Stimulated activated effector memory CD8-positive, alpha-beta T cell treated with anti-CD3 and anti-CD28 coated beads, Interleukin-12 subunit alpha, Interleukin-12 subunit beta, amount 100 ng/mL, for 72 hours (primary cell): Measurements from ENCODE around the gene C19orf18.
"Not testable (repeated sequence)": the region's sequence is repeated elsewhere in the genome, so short reads cannot be mapped to it uniquely, and the experiment has no call there.

Experiments used
- ATAC-seq: fragments of 150-1000 bp; cut with Tn5 transposase; 2 replicates; pipeline ENCODE4 v1.10.0; 2021
- DNase-seq, 2 donors: peaks; one replicate each; pipeline ENCODE4 v3.0.0; 2021 to 2022; ENCODE audit warnings: low spot score in 2 of 2
- H3K27ac Mint-ChIP-seq: one replicate; pipeline ENCODE4 v1.8.0; 2022; ENCODE audit warnings: mild to moderate bottlenecking, mixed read lengths
- H3K36me3 Mint-ChIP-seq: one replicate; pipeline ENCODE4 v1.8.0; 2022; ENCODE audit warnings: mild to moderate bottlenecking, mixed read lengths
- H3K4me1 Mint-ChIP-seq: one replicate; pipeline ENCODE4 v1.8.0; 2022; ENCODE audit warnings: mixed read lengths
- H3K4me3 Mint-ChIP-seq: one replicate; pipeline ENCODE4 v1.8.0; 2022; ENCODE audit warnings: mild to moderate bottlenecking, mixed read lengths
- H3K9me3 Mint-ChIP-seq: one replicate; pipeline ENCODE4 v1.8.0; 2022; ENCODE audit warnings: mixed read lengths

The C19orf18 gene

GRCh38 chr19:57974434-57974833 lies at the start of gene C19orf18:
C19orf18 (minus strand) TSS chr19:57974534; CDS start chr19:57974432, 102 bp downstream.
- peaks cover 4% of the 10 kb centered on the region for H3K4me1 Mint-ChIP-seq
- no peak within 1 kb of the TSS for H3K27ac Mint-ChIP-seq
- ATAC-seq (no peak), DNase-seq (no peak)
- H3K9me3 Mint-ChIP-seq: peaks cover 37% of the 10 kb centered on the region
- H3K4me3 Mint-ChIP-seq: no peak within 1 kb of the TSS
- H3K36me3 Mint-ChIP-seq: peaks cover under 1% of the 10 kb centered on the region

- DNase-seq (no peak), ATAC-seq (no peak)
- Mint-ChIP-seq H3K27ac (no peak overlapping the region), H3K4me3 (no peak overlapping the region), H3K4me1 (no peaks in the 10 kb centered on the region), H3K9me3 (peaks cover 10% of the 10 kb centered on the region), H3K36me3 (no peaks in the 10 kb centered on the region)
Measured at GRCh38 chr19:58022283-58022660, 47.9 kb upstream of the C19orf18 start.

- DNase-seq (no peak), ATAC-seq (peak; percentile 71)
- Mint-ChIP-seq H3K9me3 (peaks cover 10% of the 10 kb centered on the region), H3K4me3 (no peak overlapping the region), H3K27ac (no peak overlapping the region), H3K36me3 (no peaks in the 10 kb centered on the region), H3K4me1 (no peaks in the 10 kb centered on the region)
Measured at GRCh38 chr19:58021541-58022282, 47.4 kb upstream of the C19orf18 start.

DNA sequence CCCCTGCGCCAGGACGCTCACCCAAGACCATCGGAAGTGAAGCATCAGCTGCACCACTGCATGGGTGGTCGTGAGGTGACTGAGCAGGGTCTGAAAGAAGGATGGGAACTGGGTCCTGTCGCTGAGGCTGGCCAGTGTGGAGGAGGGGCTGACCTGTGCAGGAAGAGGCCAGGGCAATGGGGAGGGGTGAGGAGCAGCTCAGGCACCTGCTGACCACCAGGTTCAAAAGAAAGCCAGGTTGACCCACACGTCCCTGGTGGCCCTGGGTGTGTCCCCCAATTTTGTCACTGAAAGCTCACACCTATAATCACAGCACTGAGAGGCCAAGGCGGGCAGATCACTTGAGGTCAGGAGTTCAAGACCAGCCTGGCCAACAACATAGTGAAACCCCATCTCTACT lies 45.8 kb upstream of the C19orf18 start:
- H3K27ac Mint-ChIP-seq: no peak overlapping the region
- peaks cover 11% of the 10 kb centered on the region for H3K9me3 Mint-ChIP-seq
- H3K4me3 Mint-ChIP-seq: no peak overlapping the region
- H3K4me1 Mint-ChIP-seq: no peaks in the 10 kb centered on the region
- no peak for DNase-seq
- H3K36me3 Mint-ChIP-seq: no peaks in the 10 kb centered on the region
- no peak for ATAC-seq

DNA sequence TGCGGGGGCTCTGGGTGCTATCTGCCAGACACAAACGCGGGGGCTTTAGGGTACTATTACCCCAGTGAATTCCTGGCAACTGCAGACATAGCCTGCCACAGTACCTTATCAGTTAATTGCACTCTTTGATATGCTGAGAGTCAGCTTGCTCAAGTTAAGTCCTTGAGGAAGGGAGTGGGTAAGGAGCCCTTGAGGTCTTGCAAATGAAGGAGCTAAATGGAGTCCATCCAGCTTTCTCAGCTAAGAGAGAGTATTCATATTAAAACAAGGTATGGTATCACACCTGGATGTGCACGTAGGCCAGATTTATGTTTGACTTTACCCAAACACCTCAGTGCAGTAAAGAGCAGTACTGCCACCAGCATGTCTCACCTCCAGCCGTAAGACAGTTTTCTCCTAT lies 39.8 kb upstream of the C19orf18 start:
- no peaks in the 10 kb centered on the region for H3K36me3 Mint-ChIP-seq
- no peak overlapping the region for H3K27ac Mint-ChIP-seq
- no peaks in the 10 kb centered on the region for H3K4me1 Mint-ChIP-seq
- no peak for ATAC-seq
- H3K9me3 Mint-ChIP-seq: peaks cover 16% of the 10 kb centered on the region
- no peak overlapping the region for H3K4me3 Mint-ChIP-seq
- no peak for DNase-seq

DNA sequence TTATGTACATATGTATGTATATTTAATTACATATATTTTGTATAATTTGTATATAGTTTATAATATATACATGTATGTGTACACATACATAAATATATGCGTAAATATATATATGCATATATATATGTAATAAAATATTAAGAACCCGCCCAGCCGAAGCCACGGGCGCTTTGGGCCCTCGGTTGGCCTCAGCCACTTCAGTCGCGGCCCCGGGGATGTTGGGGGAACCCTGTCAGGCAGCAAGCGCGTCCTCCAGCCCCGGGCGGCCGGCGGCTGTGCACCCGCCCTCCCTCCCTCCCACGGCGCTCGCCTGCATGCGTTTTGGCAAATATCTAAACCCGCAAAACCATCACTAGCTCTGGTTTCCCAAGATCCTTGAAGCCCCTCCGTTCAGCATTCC lies 36.2 kb upstream of the C19orf18 start:
- no peaks in the 10 kb centered on the region for H3K36me3 Mint-ChIP-seq
- H3K4me3 Mint-ChIP-seq: peak overlapping the region; percentile 54
- ATAC-seq: no peak
- no peak for DNase-seq
- H3K27ac Mint-ChIP-seq: no peak overlapping the region
- H3K9me3 Mint-ChIP-seq: peaks cover 26% of the 10 kb centered on the region
- no peaks in the 10 kb centered on the region for H3K4me1 Mint-ChIP-seq

DNA sequence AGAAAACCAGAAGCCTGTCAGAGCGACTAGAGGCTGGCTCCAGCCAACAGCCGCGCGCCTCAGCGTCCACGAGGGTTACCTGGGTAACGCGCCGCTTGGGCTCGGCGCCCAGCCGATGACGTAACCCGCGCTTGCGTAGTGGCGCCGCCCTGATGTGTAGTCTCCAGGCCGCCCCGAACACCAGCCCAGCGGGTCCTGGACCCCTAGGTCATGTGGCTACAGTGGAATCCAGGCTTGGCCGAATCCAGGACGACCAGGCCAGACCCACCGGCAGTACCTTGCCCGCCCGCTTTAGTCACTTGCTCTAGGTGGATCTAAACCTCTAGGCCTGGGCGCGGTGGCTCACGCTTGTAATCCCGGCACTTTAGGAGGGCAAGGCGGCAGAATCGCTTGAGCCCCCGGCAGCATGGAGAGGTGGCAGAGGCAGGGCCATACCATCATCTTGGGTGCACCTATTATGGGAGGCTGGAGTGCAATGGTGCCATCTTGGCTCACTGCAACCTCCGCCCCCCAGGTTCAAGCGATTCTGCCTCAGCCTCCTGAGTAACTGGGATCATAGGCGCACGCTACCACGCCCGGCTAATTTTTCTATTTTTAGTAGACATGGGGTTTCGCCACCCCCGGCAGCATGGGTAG lies 35.5 kb upstream of the C19orf18 start:
- Mint-ChIP-seq H3K36me3 (peaks cover 4% of the 10 kb centered on the region), H3K9me3 (peaks cover 27% of the 10 kb centered on the region), H3K27ac (no peak overlapping the region), H3K4me1 (peaks cover 1% of the 10 kb centered on the region), H3K4me3 (peak overlapping the region; percentile 54)
- ATAC-seq (peak; percentile 84), DNase-seq (peak; percentile 24 to 49)

GRCh38 chr19:58009301-58009665 lies 34.9 kb upstream of the C19orf18 start:
- Mint-ChIP-seq H3K27ac (no peak overlapping the region), H3K36me3 (peaks cover 9% of the 10 kb centered on the region), H3K9me3 (peaks cover 32% of the 10 kb centered on the region), H3K4me1 (peaks cover 6% of the 10 kb centered on the region), H3K4me3 (peak overlapping the region; percentile 54)
- ATAC-seq (no peak), DNase-seq (no peak)

DNA sequence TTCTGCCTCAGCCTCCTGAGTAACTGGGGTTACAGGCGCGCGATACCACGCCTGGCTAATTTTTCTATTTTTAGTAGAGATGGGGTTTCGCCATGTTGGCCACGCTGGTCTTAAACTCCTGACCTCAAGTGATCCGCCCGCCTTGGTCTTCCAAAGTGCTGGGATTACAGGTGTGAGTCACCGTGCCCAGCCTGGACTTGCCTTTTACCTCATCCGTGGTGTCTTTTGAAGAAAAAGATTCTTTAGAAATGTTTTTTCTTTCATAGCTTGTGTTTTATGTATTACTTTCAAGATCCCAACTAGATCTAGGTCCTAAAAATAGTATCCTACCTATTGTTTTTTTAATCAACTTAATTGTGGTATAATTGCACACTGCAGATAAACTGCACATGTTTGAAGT lies 34.5 kb upstream of the C19orf18 start:
- Mint-ChIP-seq H3K9me3 (peaks cover 36% of the 10 kb centered on the region), H3K36me3 (peaks cover 12% of the 10 kb centered on the region), H3K4me1 (peaks cover 10% of the 10 kb centered on the region)
- H3K4me3 Mint-ChIP-seq, H3K27ac Mint-ChIP-seq, DNase-seq, ATAC-seq: not testable (repeated sequence)

DNA sequence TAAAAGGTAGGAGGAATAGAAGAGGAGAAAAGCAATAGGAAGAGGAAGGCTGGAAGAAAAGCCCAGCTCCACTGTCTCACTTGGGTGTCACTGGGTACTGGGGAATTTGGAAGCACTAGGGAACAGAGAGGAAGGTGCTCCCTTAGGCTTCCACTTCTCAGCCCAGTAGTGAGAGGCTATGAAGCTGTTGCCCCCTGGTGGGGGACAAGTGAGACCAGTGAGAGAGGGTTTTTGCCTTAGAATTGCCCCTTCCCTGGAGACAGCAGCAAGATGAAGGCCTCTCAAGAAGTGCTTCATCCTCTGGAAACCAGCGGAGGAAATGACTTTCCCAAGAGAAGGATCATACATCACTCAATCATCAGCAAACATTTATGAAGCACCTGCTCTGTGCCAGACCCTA lies 33.0 kb upstream of the C19orf18 start:
- DNase-seq (no peak), ATAC-seq (no peak)
- Mint-ChIP-seq H3K27ac (no peak overlapping the region), H3K36me3 (peaks cover 17% of the 10 kb centered on the region), H3K4me1 (peaks cover 13% of the 10 kb centered on the region), H3K4me3 (no peak overlapping the region), H3K9me3 (peaks cover 29% of the 10 kb centered on the region)

- Mint-ChIP-seq H3K4me3 (peak overlapping the region; percentile 81), H3K36me3 (peaks cover 17% of the 10 kb centered on the region), H3K9me3 (peaks cover 27% of the 10 kb centered on the region), H3K27ac (peak overlapping the region; percentile 91), H3K4me1 (peaks cover 36% of the 10 kb centered on the region)
- no peak for ATAC-seq
- no peak for DNase-seq
Measured at GRCh38 chr19:58003174-58003828, 29.0 kb upstream of the C19orf18 start.

- H3K9me3 Mint-ChIP-seq: peaks cover 21% of the 10 kb centered on the region
- peak within 1 kb of the TSS; percentile 81 for H3K4me3 Mint-ChIP-seq
- H3K27ac Mint-ChIP-seq: peak within 1 kb of the TSS; percentile 91
- ATAC-seq: peak; percentile 100
- H3K36me3 Mint-ChIP-seq: peaks cover 17% of the 10 kb centered on the region
- H3K4me1 Mint-ChIP-seq: peaks cover 36% of the 10 kb centered on the region
- DNase-seq: peak; percentile 70 to 86
Measured at GRCh38 chr19:58002384-58003173, 28.2 kb upstream of the C19orf18 start, which contains the start of gene ZNF606. ZNF606 (minus strand) TSS chr19:58002820; CDS start chr19:58001319, 1,501 bp downstream.

DNA sequence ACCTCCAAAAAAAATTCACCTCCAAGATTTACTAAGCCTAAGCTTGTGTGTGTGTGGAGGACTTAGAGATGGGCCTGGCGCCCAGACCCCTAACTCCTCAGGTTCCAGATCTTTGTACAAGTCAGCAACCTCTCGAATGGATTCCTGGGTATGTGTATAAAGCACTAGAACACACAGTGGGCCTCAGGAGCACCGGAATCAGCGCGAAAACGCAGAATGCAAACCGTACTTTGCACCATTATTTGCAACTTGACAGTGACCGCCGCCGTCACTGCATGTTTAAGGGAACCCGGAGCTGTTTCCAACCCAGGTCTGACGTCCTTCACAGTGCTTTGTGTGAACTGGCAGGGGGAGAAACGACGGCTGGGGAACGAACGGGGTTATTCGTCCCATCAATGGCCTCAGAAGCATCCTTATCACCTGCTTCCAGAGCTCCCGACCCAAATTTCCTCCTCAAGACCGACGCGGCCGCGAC lies 27.6 kb upstream of the C19orf18 start:
- ATAC-seq: peak; percentile 4
- peaks cover 17% of the 10 kb centered on the region for H3K36me3 Mint-ChIP-seq
- H3K4me3 Mint-ChIP-seq: peak overlapping the region; percentile 81
- peak overlapping the region; percentile 91 for H3K27ac Mint-ChIP-seq
- no peak for DNase-seq
- H3K4me1 Mint-ChIP-seq: peaks cover 36% of the 10 kb centered on the region
- H3K9me3 Mint-ChIP-seq: peaks cover 18% of the 10 kb centered on the region

GRCh38 chr19:58000677-58001076 lies 26.3 kb upstream of the C19orf18 start:
- peaks cover 17% of the 10 kb centered on the region for H3K36me3 Mint-ChIP-seq
- peaks cover 19% of the 10 kb centered on the region for H3K9me3 Mint-ChIP-seq
- peaks cover 36% of the 10 kb centered on the region for H3K4me1 Mint-ChIP-seq
- no peak for ATAC-seq
- no peak for DNase-seq
- no peak overlapping the region for H3K27ac Mint-ChIP-seq
- H3K4me3 Mint-ChIP-seq: peak overlapping the region; percentile 81

DNA sequence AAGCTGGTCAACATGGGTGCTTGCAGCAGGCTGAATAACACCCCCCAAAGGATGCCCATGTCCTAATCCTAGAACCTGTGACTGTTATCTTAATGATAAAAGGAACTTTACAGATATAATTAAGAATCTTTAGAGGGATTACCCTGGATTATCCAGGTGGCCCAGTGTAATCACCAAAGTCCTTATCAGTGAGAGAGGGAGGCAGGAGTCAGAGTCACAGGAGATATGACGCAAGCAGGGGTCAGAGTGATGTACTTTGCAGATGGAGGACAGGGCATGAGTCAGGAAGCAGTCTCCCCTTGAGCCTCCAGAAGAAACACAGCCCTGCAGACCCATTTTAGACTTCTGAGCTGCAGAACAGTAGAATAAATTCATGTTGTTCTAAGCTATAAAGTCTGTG lies 18.5 kb upstream of the C19orf18 start:
- DNase-seq: no peak
- Mint-ChIP-seq H3K36me3 (peaks cover 16% of the 10 kb centered on the region), H3K9me3 (peaks cover 20% of the 10 kb centered on the region), H3K4me1 (no peaks in the 10 kb centered on the region), H3K27ac (no peak overlapping the region), H3K4me3 (no peak overlapping the region)
- no peak for ATAC-seq
